HG03135 (cell line): ENCODE measurements around the gene WDR72.
"Not testable (repeated sequence)": the region's sequence is repeated elsewhere in the genome, so short reads cannot be mapped to it uniquely, and the experiment has no call there.

Source experiments
- ATAC-seq: cut with Tn5 transposase; IDR thresholded peaks from one replicate; pipeline ENCODE4 v1.9.1; 2021; ENCODE audit warnings: mild to moderate bottlenecking, moderate library complexity; ENCODE audit not compliant: unreplicated experiment

WDR72 gene

GRCh38 chr15:53710906-53711305 is 48.6 kb downstream of the WDR72 start:
- ATAC-seq, result no peak

- ATAC-seq, result no peak
Measured at GRCh38 chr15:53709821-53710220, 49.6 kb downstream of the WDR72 start.

GRCh38 chr15:53695365-53695764 is 64.1 kb downstream of the WDR72 start:
- no peak for ATAC-seq

- ATAC-seq, result no peak
Measured at GRCh38 chr15:53694476-53694874, 65.0 kb downstream of the WDR72 start.

- ATAC-seq, result no peak
Measured at GRCh38 chr15:53693729-53694475, 65.6 kb downstream of the WDR72 start.

GRCh38 chr15:53684162-53684561 is 75.3 kb downstream of the WDR72 start:
- ATAC-seq, result not testable (repeated sequence)

- ATAC-seq, result no peak
Measured at GRCh38 chr15:53681056-53681455, 78.4 kb downstream of the WDR72 start.

GRCh38 chr15:53675832-53676231 is 83.6 kb downstream of the WDR72 start:
- ATAC-seq, result no peak

- no peak for ATAC-seq
Measured at GRCh38 chr15:53671545-53671944, 87.9 kb downstream of the WDR72 start.

GRCh38 chr15:53670701-53671100 is 88.8 kb downstream of the WDR72 start:
- no peak for ATAC-seq

GRCh38 chr15:53665930-53666329 is 93.5 kb downstream of the WDR72 start:
- ATAC-seq, result no peak

GRCh38 chr15:53658827-53659555 is 100.5 kb downstream of the WDR72 start:
- ATAC-seq, result no peak

- no peak for ATAC-seq
Measured at GRCh38 chr15:53658255-53658654, 101.2 kb downstream of the WDR72 start.

- ATAC-seq, result no peak
Measured at GRCh38 chr15:53648934-53649333, 110.5 kb downstream of the WDR72 start.

GRCh38 chr15:53644660-53645059 is 114.8 kb downstream of the WDR72 start:
- no peak for ATAC-seq

- ATAC-seq, result no peak
Measured at GRCh38 chr15:53634517-53635106, 124.9 kb downstream of the WDR72 start.

GRCh38 chr15:53627279-53627678 is 132.2 kb downstream of the WDR72 start:
- no peak for ATAC-seq

- no peak for ATAC-seq
Measured at GRCh38 chr15:53625962-53626845, 133.3 kb downstream of the WDR72 start.

- no peak for ATAC-seq
Measured at GRCh38 chr15:53625260-53625659, 134.2 kb downstream of the WDR72 start.

GRCh38 chr15:53618461-53618860 is 141.0 kb downstream of the WDR72 start:
- no peak for ATAC-seq
